ENCODE results near the gene RASGRP2. TPM values are rescaled to one million over a fixed set of nuclear protein-coding genes. Genes with fewer than 3 reads are reported as not detected.
A peak's percentile ranks its signal among the peaks of the same experiment; 100 is the strongest.

RASGRP2 gene
- 1.8 TPM for polyA plus RNA-seq (2013, experiment 1 of 2; ENCODE audit: insufficient read length)
- 1.8 TPM for polyA plus RNA-seq (2013, experiment 2 of 2; ENCODE audit: insufficient read length)

DNA sequence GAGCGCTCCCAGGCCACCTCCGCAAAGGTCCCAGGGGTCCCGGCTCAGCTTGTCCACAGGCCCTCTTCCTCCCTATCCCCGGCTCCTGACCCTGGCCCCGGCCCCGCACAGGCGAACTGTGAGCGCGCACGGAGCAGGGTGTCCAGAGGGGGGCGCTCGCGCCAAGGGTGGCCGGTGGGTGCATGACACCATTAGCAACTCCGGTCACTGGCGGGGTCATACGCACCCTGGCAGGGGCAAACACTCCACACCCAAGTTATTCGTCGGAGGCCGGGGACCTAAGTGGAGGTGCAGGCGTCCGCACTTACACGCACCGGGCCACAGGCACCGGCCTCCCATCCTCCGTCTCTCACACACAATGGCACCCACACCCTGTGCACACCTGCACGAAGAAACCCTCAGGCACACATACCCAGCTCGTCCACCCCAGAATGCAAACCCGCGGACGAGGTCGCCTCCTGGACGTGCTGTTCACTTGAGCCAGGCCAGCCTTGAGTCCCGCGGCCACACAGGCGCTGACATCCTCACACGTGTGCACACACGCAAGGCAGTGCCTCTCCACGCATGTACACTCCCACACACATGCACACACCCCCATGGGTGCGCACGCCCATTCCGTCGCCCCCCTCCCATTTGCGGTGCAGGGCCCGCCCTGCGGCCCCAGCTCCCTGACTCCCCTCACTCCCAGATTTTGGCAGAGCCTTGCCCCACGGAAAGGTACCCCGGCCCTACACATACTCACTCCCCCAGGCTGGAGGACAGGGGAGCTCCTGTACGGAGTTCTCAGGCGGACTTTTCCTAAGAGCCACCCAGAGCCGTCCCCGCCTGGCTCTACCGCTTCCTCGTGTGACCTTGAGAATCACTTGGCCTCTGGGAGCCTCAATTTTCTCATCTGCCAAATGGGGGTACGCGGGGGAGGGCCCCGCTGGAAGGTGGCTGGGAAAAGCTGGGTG is at the start of gene RASGRP2:
TSS of gene RASGRP2 (minus strand) at position 552 of the 953 bp plus-strand sequence. CDS start 1,276 bp downstream, outside the sequence.
- DNase-seq = no peak

GRCh38 chr11:64792482-64792881 is 48.5 kb upstream of the RASGRP2 start:
- DNase-seq = no peak

DNA sequence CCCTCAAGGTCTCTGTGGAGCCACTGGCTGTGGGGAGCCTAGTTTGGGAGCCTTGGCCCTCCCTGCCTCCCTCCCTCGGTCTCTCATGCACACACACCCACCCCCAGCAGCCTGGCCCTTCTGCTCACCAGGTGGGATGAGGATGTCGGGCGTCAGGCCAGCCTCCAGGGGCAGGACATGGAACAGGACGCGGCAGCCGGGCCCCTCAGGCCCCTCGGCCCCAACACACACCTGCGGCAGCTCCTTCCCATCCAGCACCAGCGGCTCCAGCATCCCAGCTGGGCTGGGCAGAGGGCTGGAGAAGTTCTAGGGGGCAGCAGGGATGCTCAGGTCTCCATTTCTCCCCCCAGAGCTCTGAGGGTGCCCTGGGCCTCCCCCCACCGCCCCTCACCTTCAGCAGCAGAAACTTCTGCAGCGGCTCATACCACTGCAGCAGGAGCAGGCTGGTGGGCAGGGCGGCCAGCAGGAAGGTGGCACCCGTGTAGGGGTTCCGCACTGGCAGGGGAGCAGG is 47.9 kb upstream of the RASGRP2 start:
- DNase-seq = no peak

DNA sequence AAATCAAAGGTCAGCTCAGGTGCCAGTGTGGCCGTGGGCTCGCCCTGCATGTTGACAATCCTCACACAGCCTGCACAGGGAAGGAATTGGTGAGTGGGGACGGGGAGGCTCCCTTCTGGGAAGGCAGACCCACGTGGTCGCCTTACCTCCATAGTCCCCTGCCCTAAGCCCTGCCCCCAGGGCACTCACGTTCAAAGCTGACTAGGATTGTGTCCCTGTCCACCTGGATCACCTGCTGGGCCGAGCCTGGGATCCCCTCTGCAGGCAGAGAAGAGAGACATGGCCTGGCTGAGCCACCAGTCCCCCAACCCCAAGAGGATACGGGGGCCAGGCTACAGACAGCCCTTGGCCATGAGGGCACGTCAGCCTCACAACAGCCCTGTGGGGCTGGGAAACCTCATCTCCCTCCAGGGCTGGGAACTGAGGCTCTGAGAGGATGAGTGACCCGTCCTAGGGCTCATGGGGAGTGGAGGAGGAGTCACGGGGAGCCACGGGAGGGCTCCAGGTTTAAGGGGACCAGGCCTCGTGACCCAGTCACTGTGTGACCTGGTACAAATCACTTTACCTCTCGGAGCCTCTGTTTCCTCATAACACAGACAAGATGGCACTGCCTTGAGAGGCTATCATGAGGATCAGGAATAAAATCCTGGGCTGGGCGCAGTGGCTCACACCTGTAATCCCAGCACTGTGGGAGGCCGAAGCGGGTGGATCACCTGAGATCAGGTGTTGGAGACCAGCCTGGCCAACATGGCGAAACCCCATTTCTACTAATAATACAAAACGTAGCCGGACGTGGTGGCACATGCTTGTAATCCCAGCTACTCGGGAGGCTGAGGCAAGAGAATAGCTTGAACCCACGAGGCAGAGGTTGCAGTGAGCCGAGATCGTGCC is 46.5 kb upstream of the RASGRP2 start:
- DNase-seq = no peak

DNA sequence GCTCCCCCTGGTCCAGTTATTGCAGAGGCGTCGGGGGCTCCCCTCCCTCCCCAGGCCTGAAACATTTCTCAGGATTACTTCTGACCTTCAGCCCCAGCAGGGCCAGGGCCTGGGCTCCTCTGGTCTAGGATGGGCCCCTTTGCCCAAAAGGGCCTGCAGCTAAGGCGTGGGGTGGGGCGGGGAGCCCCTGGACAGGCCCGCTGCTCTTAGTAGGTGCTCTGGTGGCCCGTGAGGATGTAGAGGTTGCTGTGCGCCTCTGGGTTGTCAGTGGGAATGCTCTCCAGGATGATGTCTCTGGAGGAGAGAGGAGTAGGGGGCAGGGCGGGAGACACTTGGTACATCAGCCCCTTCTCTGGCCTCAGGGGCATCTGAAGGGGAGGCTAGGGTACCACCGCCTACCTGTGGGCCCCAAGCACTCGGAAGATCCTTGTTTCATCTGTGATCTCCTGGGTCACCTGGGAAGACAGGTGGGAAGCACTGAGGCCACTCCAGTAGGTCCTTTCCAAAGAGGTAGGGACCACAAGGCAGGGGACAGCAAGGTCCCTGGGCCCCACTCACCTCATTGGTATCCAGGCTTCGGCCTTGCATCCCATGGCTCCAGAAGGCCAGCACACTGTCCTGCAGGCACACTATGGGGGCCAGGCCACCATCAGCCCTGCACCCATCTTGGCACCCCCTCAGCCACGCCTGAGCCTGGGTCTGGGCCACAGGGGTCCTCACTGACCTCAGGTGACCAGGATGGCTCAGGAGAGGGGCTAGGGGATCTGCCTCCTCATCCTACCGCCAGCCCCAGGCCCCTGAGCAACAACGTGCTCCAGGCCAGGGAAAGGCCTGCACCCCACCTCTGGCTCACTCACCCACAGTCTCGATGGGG is 45.6 kb upstream of the RASGRP2 start:
- no peak for DNase-seq

DNA sequence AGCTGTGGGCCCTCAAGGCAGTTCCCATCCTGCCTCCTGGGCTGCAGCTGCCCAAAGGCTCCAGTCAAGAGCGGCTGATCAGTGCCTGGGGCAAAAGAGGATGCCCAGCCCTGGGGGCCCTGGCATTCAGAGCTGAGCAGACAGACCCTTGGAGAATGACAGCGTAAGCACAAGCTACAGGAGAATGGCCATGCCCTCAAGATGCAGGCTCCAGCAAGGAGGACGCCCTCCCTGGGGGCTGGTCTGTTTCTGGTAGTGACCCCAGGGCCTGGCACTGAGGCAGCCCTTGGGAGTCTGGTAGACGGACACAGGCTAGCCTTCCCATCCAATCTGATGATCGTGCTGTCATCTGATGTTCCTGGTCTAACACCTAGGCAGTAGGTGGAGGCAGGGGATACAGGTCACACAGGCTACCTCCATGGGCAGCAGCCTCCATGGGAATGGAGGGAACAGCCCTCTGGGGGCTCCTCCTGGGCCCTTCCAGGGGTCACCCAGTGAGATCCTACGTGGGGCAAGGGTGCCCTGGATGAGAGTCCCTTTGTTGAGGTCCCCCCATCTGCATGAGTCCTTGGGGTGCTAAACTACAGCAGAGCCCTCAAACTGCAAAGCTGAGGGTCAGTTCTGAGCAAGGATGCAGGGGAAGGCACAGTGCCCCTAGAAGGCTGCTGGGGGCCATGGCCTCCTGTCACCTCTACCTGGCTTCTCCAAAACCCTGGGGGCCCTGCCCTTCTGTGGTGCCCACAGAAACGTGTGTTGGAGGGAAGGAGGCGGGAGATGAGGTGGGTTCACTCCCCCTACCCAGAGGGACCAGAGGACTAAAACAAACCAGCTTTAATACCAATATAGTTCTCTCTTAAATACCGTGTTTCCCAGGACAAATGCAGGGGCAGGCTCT is 44.6 kb upstream of the RASGRP2 start:
- no peak for DNase-seq

GRCh38 chr11:64787526-64788320 is 43.8 kb upstream of the RASGRP2 start:
- DNase-seq = peak; percentile 36

- DNase-seq = no peak
These were observed 42.4 kb upstream of the RASGRP2 start for GRCh38 chr11:64786308-64786707.

DNA sequence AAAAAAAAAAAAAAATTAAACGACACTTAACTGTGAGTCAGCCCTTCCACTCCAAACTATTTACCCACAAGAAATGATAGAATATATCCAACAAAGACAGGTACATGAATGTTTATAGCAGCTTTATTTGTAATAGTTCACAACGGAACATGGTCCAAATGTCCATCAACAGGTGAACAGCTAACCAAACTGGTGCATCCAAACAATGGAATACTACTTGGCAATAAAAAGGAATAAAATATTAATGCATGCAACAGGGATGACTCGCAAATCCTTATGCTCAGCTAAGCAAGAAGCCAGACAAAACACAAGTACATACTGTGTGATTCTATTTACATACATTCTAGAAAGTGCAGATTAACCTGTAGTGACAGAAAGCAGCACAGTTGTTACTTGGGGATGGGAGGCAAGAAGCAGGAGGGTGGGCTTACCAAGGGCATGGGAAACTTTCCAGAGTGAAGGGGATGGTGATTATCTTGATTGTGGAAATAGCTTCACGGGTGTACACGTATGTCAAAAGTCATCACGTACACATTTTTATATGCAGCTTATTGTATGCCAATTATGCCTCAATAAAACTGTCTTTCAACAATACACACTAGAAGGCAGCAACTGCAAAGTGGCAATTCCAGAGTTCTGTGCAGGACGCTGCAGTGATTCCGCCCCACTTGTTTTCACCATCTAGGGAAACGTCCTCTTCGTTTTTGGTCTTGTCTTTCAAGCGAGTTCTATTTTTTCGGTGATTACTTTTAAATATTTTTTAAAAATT is 41.1 kb upstream of the RASGRP2 start:
- no peak for DNase-seq

DNA sequence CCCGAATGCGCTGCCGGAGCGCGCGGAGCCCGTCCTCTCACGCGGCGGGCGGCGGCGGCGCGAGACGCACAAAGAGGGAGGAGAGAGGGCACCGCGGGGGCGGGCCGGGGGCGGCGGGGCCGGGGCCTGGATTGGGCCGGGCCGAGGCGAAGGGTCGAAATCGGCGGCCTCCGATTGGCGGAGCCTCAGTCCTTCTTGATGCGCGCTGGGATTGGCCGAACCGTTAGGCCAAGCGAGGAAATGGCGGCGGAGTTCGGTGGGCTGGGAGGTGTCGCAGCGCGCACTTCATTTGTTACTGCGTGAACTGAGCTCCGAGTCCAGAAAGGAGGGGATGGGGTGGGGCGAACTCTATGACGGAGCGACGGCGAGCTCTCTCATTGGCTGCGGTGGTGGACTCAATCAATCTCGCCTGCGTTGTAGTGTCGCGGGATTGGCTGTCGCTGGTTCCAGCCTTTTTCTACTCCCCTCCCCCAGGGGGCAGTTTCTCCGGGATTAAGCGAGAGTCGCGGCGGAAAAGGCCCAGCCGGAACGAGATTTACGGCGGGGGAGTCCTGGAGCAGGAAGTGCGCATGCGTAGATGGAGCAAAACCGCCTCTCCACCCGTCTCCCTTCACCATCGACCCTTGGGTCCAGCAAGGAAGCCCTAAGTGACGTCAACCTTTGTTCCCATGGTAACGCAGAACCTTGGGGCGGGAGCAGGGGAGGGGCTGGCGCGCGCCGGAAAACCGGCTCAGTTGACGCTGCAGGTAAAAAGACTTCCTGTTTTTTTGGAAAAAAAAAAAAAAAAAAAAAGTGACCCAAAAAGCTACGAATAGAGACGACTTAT is 34.7 kb upstream of the RASGRP2 start, which contains the start of gene SF1:
TSS of gene SF1 (minus strand) at position 70 of the 826 bp plus-strand sequence. CDS start 150 bp downstream, outside the sequence.
- DNase-seq = peak; percentile 100

DNA sequence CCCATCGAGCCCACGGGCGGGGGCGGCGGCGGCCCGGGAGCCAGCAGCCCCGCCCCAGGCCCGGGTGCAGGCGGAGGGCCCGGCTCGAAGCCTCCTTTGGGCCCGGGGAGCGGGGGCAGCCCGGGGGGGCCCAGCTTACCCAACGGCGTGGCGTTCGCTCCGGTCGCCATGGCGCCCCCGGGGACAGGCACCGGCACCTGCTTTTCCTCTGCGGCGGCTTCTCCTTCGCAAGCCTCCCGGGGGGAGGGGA is 34.2 kb upstream of the RASGRP2 start:
- no peak for DNase-seq

- peak; percentile 81 for DNase-seq
These were observed 33.7 kb upstream of the RASGRP2 start for GRCh38 chr11:64777449-64778222.

GRCh38 chr11:64776875-64777274 is 32.9 kb upstream of the RASGRP2 start:
- DNase-seq = no peak

- no peak for DNase-seq
These were observed 32.5 kb upstream of the RASGRP2 start for GRCh38 chr11:64776425-64776824.

- DNase-seq = no peak
These were observed 30.2 kb upstream of the RASGRP2 start for GRCh38 chr11:64774144-64774543.

DNA sequence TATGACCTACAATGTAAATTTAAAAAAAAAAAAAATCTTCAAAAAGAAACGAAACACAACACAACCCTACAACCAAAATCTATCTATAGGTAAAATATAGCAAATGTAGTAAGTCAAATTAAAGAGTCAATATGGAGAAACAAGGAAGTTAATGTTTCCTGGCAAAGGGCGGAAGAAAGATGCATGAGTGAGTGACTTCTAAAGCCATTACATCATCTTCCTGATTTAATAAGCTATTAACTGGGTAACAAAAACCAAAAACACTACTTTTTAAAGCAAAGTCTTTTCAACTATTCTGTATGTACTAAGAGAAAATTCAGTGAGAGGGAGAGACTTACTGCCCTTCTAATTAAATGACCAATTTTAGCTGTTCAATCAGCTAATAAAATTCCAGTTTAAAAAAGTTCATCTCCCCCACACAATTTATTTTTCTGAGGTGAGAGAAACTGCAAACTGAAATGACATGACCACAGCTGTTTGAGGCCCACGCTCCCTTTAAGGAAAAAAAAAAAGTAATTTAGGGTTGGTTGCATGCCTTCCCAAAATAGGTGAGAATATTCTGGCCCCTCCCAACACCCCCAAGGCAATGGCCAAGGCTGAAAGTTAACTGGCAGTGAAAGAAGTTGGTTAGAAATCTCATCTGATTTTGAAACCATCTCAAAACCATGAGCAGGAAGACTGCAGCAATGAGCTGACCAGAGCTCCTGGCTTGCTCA is 28.5 kb upstream of the RASGRP2 start:
- no peak for DNase-seq

GRCh38 chr11:64771861-64772260 is 27.9 kb upstream of the RASGRP2 start:
- no peak for DNase-seq

Measured in fibroblast of skin of back (primary cell).